Lower leg skin (tissue), 3 donors: ENCODE measurements around the gene SCIN.

Experiments used
- CTCF ChIP-seq, 3 donors: fragments of 450-650 bp; IDR thresholded peaks; one replicate each; pipeline ENCODE4 v1.5.1; 2016; ENCODE audit warnings: antibody characterized with exemption in 3 of 3, mild to moderate bottlenecking in 3 of 3, moderate library complexity in 2 of 3
- POLR2A ChIP-seq, 2 donors: fragments of 450-650 bp; IDR thresholded peaks; one replicate each; pipeline ENCODE4 v1.6.1; 2016 to 2017; ENCODE audit warnings: antibody characterized with exemption in 2 of 2, mild to moderate bottlenecking in 1 of 2, moderate library complexity in 1 of 2

DNA sequence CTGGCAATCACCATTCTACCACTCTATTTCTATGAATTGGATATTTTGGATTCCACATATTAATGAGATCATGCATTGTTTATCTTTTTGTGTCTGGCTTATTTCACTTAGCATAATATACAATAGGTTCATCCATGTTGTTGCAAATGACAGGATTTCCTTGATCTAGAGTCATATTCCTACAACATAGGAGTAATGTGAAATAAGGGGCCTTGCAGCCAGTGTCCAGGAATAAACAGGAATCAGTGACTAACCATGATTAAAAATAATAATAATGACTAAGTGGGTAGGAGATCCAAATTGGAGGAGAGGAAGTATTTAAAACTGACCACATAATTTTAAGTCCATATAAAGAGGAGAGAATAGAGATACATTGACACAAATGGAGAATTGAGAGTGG lies 49.9 kb downstream of the SCIN start:
- TF ChIP-seq CTCF (IDR thresholded peaks at IDR 0.05) (no peak), POLR2A (IDR thresholded peaks at IDR 0.05) (no peak)
